Fibroblast of villous mesenchyme (primary cell): ENCODE measurements around the gene PPP1R3E. TPM values are rescaled to one million over a fixed set of nuclear protein-coding genes. Genes with fewer than 3 reads are reported as not detected.

Experiments
- DNase-seq: peaks from one replicate; pipeline ENCODE4 v3.0.0-alpha.2; 2010; ENCODE audit warnings: low read depth
- H3K4me3 ChIP-seq: 2 replicates; pipeline ENCODE4 v1.5.1; 2011; ENCODE audit warnings: low read depth, mild to moderate bottlenecking, low read length
- total RNA-seq: library from RNA; depleted of rRNA; stranded (reverse); fragments of >200 nt; gene quantifications from 2 replicates; pipeline ENCODE4 v1.2.3, GENCODE V29; 2012
- TF ChIP-seq, protein P1 (sequence below): IDR thresholded peaks from 2 replicates; pipeline ENCODE4 v1.5.1; 2012; ENCODE audit warnings: low read depth, mild to moderate bottlenecking, low read length; ENCODE audit not compliant: insufficient read depth

The PPP1R3E gene, protein sequence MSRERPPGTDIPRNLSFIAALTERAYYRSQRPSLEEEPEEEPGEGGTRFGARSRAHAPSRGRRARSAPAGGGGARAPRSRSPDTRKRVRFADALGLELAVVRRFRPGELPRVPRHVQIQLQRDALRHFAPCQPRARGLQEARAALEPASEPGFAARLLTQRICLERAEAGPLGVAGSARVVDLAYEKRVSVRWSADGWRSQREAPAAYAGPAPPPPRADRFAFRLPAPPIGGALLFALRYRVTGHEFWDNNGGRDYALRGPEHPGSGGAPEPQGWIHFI
- total RNA-seq: 3.0 and 5.8 TPM in 2 replicates

DNA sequence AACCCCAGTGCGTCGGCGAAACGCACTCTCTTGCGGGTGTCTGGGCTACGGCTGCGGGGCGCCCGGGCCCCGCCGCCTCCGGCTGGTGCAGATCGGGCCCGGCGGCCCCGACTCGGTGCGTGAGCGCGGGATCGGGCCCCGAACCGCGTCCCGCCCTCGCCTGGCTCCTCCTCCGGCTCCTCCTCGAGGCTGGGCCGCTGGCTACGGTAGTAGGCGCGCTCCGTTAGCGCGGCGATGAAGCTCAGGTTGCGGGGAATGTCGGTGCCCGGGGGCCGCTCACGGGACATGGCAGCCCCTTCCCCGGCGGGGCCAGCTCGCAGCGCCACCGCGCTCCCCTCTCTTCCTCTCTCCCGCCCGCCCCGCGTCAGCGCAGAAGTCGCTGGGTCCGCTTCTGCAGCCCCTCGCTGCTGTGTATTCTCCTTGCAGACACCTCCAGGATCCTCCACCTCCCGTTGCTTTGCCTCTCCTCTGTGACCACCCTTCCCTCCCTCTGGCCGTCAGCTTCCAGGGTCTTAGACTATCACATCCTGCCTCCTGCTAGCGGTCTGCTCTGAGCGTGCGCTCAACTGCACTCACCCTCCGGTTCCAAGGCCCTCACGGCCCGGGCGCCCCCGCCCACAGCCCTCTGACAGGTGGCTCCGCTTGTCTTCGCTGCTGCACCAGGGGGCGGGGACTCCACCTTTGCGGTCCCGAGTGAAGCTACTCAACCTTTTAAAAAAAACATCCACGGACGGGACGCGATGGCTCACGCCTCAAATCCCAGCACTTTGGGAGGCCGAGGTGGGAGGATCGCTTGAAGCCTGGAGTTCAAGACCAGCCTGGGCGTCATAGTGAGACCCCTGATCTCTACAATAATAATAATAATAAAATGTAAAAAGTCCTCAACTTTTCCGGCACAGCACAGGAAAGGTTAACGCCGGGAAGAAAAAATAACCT is at the start of gene PPP1R3E:
PPP1R3E (minus strand) TSS at position 570 of the 936 bp plus-strand sequence; CDS start at position 287, 283 bp downstream.
- H3K4me3 ChIP-seq: peak within 1 kb of the TSS; percentile 72
- peak; percentile 47 for DNase-seq
- TF ChIP-seq, protein P1, sequence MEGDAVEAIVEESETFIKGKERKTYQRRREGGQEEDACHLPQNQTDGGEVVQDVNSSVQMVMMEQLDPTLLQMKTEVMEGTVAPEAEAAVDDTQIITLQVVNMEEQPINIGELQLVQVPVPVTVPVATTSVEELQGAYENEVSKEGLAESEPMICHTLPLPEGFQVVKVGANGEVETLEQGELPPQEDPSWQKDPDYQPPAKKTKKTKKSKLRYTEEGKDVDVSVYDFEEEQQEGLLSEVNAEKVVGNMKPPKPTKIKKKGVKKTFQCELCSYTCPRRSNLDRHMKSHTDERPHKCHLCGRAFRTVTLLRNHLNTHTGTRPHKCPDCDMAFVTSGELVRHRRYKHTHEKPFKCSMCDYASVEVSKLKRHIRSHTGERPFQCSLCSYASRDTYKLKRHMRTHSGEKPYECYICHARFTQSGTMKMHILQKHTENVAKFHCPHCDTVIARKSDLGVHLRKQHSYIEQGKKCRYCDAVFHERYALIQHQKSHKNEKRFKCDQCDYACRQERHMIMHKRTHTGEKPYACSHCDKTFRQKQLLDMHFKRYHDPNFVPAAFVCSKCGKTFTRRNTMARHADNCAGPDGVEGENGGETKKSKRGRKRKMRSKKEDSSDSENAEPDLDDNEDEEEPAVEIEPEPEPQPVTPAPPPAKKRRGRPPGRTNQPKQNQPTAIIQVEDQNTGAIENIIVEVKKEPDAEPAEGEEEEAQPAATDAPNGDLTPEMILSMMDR: no peak

DNA sequence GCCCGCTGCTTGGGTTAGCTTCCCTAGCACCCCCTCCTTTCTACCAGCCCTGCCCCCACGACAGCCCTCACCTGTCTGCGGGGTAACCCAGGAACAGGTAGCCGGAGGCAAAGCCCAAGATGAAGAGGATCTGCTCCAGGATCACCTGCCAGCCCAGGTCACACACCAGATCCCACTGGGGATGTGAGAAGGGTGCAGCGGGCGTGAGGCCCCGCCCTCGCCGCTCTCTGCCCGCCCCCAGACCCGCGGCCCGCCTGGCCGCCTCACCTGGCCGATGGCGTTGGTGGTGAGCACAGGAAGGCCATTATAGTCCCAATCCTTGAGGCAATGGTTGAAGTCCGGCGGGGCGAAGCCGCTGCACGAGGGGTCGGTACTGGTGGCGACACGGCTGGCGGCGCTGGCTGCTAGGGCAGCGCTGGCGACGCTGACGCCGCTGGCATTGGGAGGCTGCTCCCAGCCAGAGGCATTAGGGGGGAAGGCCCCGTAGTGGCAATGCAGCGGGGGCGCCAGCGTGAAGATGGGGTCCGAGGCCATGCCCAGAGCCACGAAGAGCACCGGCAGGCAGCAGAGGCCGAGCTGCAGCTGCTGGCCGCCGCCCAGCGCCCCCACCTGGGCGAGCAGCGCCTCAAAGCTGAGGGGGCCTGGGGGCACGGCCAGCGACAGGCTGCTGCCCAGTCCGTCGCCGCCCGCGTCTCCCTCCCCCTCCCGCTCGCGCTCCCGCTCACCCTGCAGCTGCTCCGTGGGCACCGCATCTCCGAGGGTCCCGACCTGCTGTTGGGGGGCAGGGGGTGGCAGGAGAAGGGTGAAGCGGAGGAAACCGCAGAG is 49.2 kb upstream of the PPP1R3E start:
- TF ChIP-seq, protein P1: no peak
- peak; percentile 4 for DNase-seq
- peak overlapping the region; percentile 69 for H3K4me3 ChIP-seq

DNA sequence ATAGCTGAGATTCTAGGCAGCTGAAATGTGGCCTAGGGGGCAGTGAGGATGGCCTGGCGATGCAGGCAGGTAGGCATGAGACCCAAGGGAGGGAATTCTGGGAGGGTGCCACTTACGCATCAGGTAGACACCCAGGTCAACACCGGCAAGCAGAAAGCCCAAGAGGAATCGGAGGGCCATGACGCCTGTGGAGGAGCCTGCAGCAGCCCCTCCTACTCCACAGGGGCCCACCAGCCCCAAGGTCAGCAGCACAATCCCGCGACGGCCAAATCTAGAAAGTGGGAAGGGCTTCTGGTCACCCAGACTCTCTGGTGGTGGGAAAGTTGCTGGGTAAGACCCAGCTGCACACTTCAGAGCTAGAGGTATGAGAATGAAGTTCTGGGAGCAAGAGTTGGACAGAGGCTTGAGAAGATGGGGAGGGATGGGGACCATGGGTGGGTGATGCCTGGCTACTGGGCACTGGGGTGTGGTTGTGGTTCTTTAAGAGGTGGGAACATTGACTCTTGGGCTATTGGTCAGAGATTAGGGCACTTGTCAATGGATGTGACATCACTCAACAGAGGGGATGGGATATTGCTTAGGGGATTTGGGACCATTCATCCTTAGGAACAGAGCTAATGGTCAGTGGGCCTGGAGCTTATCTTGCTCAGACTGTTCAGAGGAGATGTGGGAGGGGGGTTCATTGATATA is 46.6 kb upstream of the PPP1R3E start:
- DNase-seq: no peak
- H3K4me3 ChIP-seq: no peak overlapping the region
- TF ChIP-seq, protein P1: no peak

DNA sequence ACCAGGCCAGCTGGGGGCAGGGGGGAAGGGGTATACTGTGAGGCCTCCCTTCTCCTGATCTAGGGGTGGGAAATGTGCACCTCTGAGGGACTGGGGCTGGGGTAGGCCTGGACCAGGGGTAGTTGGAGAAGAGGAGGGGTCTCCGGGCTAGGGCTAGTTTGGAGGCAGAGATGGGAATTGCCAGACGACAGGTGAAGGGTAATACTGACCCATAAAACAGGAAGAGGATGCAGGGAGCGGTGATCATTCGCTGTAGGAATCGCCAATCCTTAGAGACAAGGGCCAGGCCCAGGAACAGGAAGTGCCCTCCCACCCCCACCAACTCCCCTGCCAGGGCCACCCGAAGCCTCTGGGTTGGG is 45.6 kb upstream of the PPP1R3E start:
- TF ChIP-seq, protein P1: no peak
- H3K4me3 ChIP-seq: no peak overlapping the region
- no peak for DNase-seq

DNA sequence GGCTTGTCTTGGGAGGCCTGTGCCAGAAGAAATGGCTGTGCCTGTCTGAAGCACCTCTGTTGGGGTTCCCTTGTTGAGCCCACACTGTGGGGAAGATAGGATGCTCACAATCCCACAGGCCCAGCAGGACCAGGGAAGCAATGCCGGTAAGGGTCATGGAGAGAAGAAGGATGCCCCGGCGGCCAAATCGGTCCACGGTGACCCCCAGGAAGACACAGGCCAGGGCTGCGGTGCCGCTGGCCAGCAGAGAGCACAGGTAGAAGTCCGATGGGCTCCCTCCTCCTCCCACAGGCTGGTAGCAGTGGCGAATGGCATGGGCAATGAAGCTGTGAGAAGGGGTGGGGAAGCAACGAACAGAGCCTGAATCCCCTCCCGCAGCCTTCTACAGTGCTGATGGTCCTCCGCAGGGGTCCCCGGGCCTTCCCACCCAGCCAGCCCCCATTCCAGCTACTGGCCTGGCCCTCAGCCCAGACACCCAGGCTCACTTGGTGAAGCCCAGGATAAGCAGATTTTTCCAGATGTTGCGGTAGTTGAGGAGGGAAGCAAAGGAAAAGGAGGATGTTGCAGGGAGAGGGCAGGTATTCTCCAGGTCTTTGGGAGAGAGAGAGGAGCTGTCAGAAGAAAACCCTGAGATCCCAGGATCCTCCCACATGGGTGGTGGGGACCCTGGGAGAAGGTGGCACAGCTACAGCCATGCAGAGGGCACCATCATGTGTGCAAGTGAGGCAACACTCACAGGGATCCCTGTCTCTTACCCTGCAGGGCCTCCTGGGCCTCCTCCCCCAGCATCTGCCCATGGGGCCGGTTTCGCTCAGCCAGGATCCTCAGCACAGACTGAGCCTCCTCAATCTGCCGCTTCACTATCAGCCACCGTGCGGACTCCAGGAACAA is 45.0 kb upstream of the PPP1R3E start:
- H3K4me3 ChIP-seq: no peak overlapping the region
- no peak for DNase-seq
- TF ChIP-seq, protein P1: no peak
